ENCODE data around the gene IFITM1. TPM values are rescaled to one million over a fixed set of nuclear protein-coding genes. Genes with fewer than 3 reads are reported as not detected.

The IFITM1 gene
- total and polyA plus RNA-seq, 2 of the 13 experiments (the other 11 are each of a cell fraction or from before 2014, with no cell fraction given): 0.38 to 11.1 TPM

- no peak for TF ChIP-seq ZBTB1 (CRISPR knock-in tag; IDR thresholded peaks at IDR 0.05; ENCODE audit: borderline replicate concordance)
- TF ChIP-seq ZNF850 (CRISPR knock-in tag; conservative IDR thresholded peaks at IDR 0.05): no peak
- TF ChIP-seq GPN1 (CRISPR knock-in tag; IDR thresholded peaks at IDR 0.05; ENCODE audit: borderline replicate concordance): no peak
- TF ChIP-seq, protein P1, sequence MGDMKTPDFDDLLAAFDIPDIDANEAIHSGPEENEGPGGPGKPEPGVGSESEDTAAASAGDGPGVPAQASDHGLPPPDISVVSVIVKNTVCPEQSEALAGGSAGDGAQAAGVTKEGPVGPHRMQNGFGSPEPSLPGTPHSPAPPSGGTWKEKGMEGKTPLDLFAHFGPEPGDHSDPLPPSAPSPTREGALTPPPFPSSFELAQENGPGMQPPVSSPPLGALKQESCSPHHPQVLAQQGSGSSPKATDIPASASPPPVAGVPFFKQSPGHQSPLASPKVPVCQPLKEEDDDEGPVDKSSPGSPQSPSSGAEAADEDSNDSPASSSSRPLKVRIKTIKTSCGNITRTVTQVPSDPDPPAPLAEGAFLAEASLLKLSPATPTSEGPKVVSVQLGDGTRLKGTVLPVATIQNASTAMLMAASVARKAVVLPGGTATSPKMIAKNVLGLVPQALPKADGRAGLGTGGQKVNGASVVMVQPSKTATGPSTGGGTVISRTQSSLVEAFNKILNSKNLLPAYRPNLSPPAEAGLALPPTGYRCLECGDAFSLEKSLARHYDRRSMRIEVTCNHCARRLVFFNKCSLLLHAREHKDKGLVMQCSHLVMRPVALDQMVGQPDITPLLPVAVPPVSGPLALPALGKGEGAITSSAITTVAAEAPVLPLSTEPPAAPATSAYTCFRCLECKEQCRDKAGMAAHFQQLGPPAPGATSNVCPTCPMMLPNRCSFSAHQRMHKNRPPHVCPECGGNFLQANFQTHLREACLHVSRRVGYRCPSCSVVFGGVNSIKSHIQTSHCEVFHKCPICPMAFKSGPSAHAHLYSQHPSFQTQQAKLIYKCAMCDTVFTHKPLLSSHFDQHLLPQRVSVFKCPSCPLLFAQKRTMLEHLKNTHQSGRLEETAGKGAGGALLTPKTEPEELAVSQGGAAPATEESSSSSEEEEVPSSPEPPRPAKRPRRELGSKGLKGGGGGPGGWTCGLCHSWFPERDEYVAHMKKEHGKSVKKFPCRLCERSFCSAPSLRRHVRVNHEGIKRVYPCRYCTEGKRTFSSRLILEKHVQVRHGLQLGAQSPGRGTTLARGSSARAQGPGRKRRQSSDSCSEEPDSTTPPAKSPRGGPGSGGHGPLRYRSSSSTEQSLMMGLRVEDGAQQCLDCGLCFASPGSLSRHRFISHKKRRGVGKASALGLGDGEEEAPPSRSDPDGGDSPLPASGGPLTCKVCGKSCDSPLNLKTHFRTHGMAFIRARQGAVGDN (CRISPR knock-in tag; IDR thresholded peaks at IDR 0.05): no peak
- TF ChIP-seq, protein P2, sequence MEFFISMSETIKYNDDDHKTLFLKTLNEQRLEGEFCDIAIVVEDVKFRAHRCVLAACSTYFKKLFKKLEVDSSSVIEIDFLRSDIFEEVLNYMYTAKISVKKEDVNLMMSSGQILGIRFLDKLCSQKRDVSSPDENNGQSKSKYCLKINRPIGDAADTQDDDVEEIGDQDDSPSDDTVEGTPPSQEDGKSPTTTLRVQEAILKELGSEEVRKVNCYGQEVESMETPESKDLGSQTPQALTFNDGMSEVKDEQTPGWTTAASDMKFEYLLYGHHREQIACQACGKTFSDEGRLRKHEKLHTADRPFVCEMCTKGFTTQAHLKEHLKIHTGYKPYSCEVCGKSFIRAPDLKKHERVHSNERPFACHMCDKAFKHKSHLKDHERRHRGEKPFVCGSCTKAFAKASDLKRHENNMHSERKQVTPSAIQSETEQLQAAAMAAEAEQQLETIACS (CRISPR knock-in tag; IDR thresholded peaks at IDR 0.05): no peak
- TF ChIP-seq MEIS1 (CRISPR knock-in tag; IDR thresholded peaks at IDR 0.05; ENCODE audit: borderline replicate concordance): no peak
These were observed 10.3 kb downstream of the IFITM1 start (continued) for GRCh38 chr11:324156-324555.
